A549 (cell line): Measurements from ENCODE around the gene CAMTA1. TPM values are rescaled to one million over a fixed set of nuclear protein-coding genes. Genes with fewer than 3 reads are reported as not detected.

Experiments used
- ATAC-seq, 2 experiments: fragments of 200-7000 bp in 1 of 2; fragments of >200 bp in 1 of 2; cut with Nextera tagmentation in 1 of 2; cut with Tn5 transposase in 1 of 2; 3 replicates each; pipeline versions ENCODE4 v1.8.0 to v1.9.1; 2018 to 2020; ENCODE audit warnings: mild to moderate bottlenecking in 1 of 2, moderate library complexity in 1 of 2
- CTCF ChIA-PET: fragments of 300-600 bp; sonication (Branson Sonifier 250); formaldehyde crosslinking; extraction: SDS; loops from one replicate; lab custom pipeline; 2021; ENCODE audit warnings: antibody characterized with exemption, inconsistent platforms; lab: Yijun Ruan, JAX
- POLR2A ChIA-PET: fragments of 350-600 bp; formaldehyde crosslinking; extraction: SDS; loops from one replicate; lab custom pipeline; 2021; ENCODE audit warnings: antibody characterized with exemption, inconsistent platforms; lab: Yijun Ruan, JAX
- DNase-seq, 2 experiments: peaks; one replicate each; pipeline versions ENCODE4 v3.0.0 to v3.0.0-alpha.2; 2011 to 2016; ENCODE audit warnings: low read depth in 1 of 2, low spot score in 1 of 2
- FAIRE-seq: peaks from 2 replicates; lab custom pipeline; 2011; peaks lifted over from hg19 to GRCh38; lab: Jason Lieb, UNC
- H3K27ac ChIP-seq, 2 experiments: fragments of >200 bp; sonication (Bioruptor Twin); formaldehyde crosslinking; 3 replicates each; pipeline ENCODE4 v1.5.1; 2016 to 2017
- H3K4me1 ChIP-seq: fragments of >200 bp; sonication (Bioruptor Twin); formaldehyde crosslinking; 3 replicates; pipeline ENCODE4 v1.6.1; 2016
- H3K4me2 ChIP-seq: fragments of >200 bp; sonication (Bioruptor Twin); formaldehyde crosslinking; 3 replicates; pipeline ENCODE4 v1.6.1; 2016
- H3K4me3 ChIP-seq: fragments of >200 bp; sonication (Bioruptor Twin); formaldehyde crosslinking; 3 replicates; pipeline ENCODE4 v1.5.1; 2016
- H3K9me3 ChIP-seq: fragments of >200 bp; sonication (Bioruptor Twin); formaldehyde crosslinking; 3 replicates; pipeline ENCODE4 v1.6.1; 2016
- BHLHE40 ChIP-seq: IDR thresholded peaks from 2 replicates; pipeline ENCODE4 v1.6.1; 2012; ENCODE audit warnings: low read depth, low read length, inconsistent platforms
- CBX8 ChIP-seq: fragments of 200-600 bp; sonication (generic); IDR thresholded peaks from 2 replicates; pipeline ENCODE4 v1.6.1; 2016
- CEBPB ChIP-seq, 2 experiments: fragments of >200 bp in 1 of 2; sonication (Bioruptor Twin) in 1 of 2; formaldehyde crosslinking in 1 of 2; IDR thresholded peaks; 2 replicates each; pipeline ENCODE4 v1.6.1; 2012 to 2016
- CHD2 ChIP-seq: fragments of 150-350 bp; IDR thresholded peaks from 2 replicates; pipeline ENCODE4 v1.6.1; 2014; ENCODE audit warnings: low read length; ENCODE audit not compliant: partially characterized antibody
- ESRRA ChIP-seq: fragments of 150-350 bp; IDR thresholded peaks from 2 replicates; pipeline ENCODE4 v1.6.1; 2014; ENCODE audit warnings: mild to moderate bottlenecking, low read length, borderline replicate concordance
- FOXS1 ChIP-seq: fragments of 250-450 bp; sonication (Bioruptor Pico); IDR thresholded peaks from 2 replicates; pipeline ENCODE4 v1.5.0; 2020; ENCODE audit warnings: mild to moderate bottlenecking, moderate library complexity
- HEYL ChIP-seq: fragments of 250-450 bp; sonication (Bioruptor Pico); IDR thresholded peaks from 2 replicates; pipeline ENCODE4 v1.8.0; 2021; ENCODE audit warnings: mild to moderate bottlenecking, moderate library complexity
- HMGXB4 ChIP-seq: fragments of 250-450 bp; sonication (Bioruptor Pico); IDR thresholded peaks from 2 replicates; pipeline ENCODE4 v1.5.0; 2021; ENCODE audit warnings: mild to moderate bottlenecking, moderate library complexity, borderline replicate concordance
- HOXA7 ChIP-seq: fragments of 250-450 bp; sonication (Bioruptor Pico); IDR thresholded peaks from 2 replicates; pipeline ENCODE4 v1.5.0; 2020; ENCODE audit warnings: mild to moderate bottlenecking, moderate library complexity
- HOXB13 ChIP-seq: fragments of 250-450 bp; sonication (Bioruptor Pico); IDR thresholded peaks from 2 replicates; pipeline ENCODE4 v1.5.0; 2020; ENCODE audit warnings: low read depth, mild to moderate bottlenecking, moderate library complexity
- JUNB ChIP-seq: fragments of >200 bp; sonication (Bioruptor Twin); formaldehyde crosslinking; IDR thresholded peaks from 2 replicates; pipeline ENCODE4 v1.6.1; 2016
- KDM1A ChIP-seq: fragments of 200-600 bp; sonication (generic); IDR thresholded peaks from 2 replicates; pipeline ENCODE4 v1.6.1; 2016; ENCODE audit warnings: low read depth, mild to moderate bottlenecking
- MAFK ChIP-seq: fragments of 450-650 bp; IDR thresholded peaks from 2 replicates; pipeline ENCODE4 v1.6.1; 2014; ENCODE audit not compliant: partially characterized antibody
- NFE2L2 ChIP-seq: fragments of 150-350 bp; conservative IDR thresholded peaks from 2 replicates; pipeline ENCODE4 v1.6.1; 2014; ENCODE audit warnings: low read length
- NPAS2 ChIP-seq: fragments of 250-450 bp; sonication (Bioruptor Pico); IDR thresholded peaks from 2 replicates; pipeline ENCODE4 v1.8.0; 2022; ENCODE audit warnings: mild to moderate bottlenecking, moderate library complexity, borderline replicate concordance
- NR3C1 ChIP-seq: fragments of >200 bp; sonication (Bioruptor Twin); formaldehyde crosslinking; IDR thresholded peaks from 3 replicates; pipeline ENCODE4 v1.6.1; 2017
- POLR2A ChIP-seq: IDR thresholded peaks from 2 replicates; pipeline ENCODE4 v1.6.1; 2012; ENCODE audit warnings: mild to moderate bottlenecking, low read length
- RAD21 ChIP-seq, 2 experiments: fragments of >200 bp in 1 of 2; sonication (Bioruptor Twin) in 1 of 2; formaldehyde crosslinking in 1 of 2; IDR thresholded peaks in 1 of 2; conservative IDR thresholded peaks in 1 of 2; 2 replicates in 1 of 2; 3 replicates in 1 of 2; pipeline ENCODE4 v1.6.1; 2012 to 2018; ENCODE audit warnings: inconsistent platforms in 1 of 2
- RARB ChIP-seq: fragments of 250-450 bp; sonication (Bioruptor Pico); IDR thresholded peaks from 2 replicates; pipeline ENCODE4 v1.8.0; 2021; ENCODE audit warnings: mild to moderate bottlenecking, moderate library complexity
- RCOR1 ChIP-seq: fragments of 150-350 bp; IDR thresholded peaks from 2 replicates; pipeline ENCODE4 v1.6.1; 2014; ENCODE audit warnings: antibody characterized with exemption, low read length, low read depth
- RFX5 ChIP-seq: fragments of 450-650 bp; IDR thresholded peaks from 2 replicates; pipeline ENCODE4 v1.7.1; 2014; ENCODE audit warnings: antibody characterized with exemption, mild to moderate bottlenecking, moderate library complexity
- RNF2 ChIP-seq: fragments of 200-600 bp; sonication (generic); IDR thresholded peaks from 2 replicates; pipeline ENCODE4 v1.6.1; 2016; ENCODE audit warnings: low read depth, mild to moderate bottlenecking, antibody characterized with exemption, moderate library complexity, borderline replicate concordance
- SMC3 ChIP-seq: fragments of >200 bp; sonication (Bioruptor Twin); formaldehyde crosslinking; IDR thresholded peaks from 3 replicates; pipeline ENCODE4 v1.6.1; 2018; ENCODE audit warnings: inconsistent platforms
- TFCP2L1 ChIP-seq: fragments of 250-450 bp; sonication (Bioruptor Pico); IDR thresholded peaks from 2 replicates; pipeline ENCODE4 v1.5.0; 2021; ENCODE audit warnings: mild to moderate bottlenecking
- ZNF302 ChIP-seq: fragments of 250-450 bp; sonication (Bioruptor Pico); IDR thresholded peaks from 2 replicates; pipeline ENCODE4 v1.9.0; 2021; ENCODE audit warnings: inconsistent platforms, mild to moderate bottlenecking, moderate library complexity
- WGBS: methylation state at CpG from one replicate; pipeline ENCODE4 v1.1.6; 2017; ENCODE audit errors: missing lambda C conversion rate; 5-methylcytosine and 5-hydroxymethylcytosine counted together
- polyA plus RNA-seq, 4 experiments: library from polyadenylated mRNA; depleted of rRNA in 3 of 4; stranded (reverse); fragments of >200 nt; fragmentation: RNase III in 1 of 4; extraction: RNeasy Plus Mini Kit Qiagen cat#74134 plus additional on column Dnase treatment in 1 of 4; gene quantifications; 2 replicates in 3 of 4; 3 replicates in 1 of 4; pipeline ENCODE4 v1.2.3, GENCODE V29; 2011 to 2017
- TF ChIP-seq, protein P1 (sequence below): fragments of 450-650 bp; IDR thresholded peaks from 2 replicates; pipeline ENCODE4 v1.6.1; 2014; ENCODE audit warnings: antibody characterized with exemption
- TF ChIP-seq, protein P2 (sequence below): IDR thresholded peaks from 2 replicates; pipeline ENCODE4 v1.6.1; 2012
- TF ChIP-seq, protein P3 (sequence below): fragments of 150-350 bp; IDR thresholded peaks from 2 replicates; pipeline ENCODE4 v1.6.1; 2014; ENCODE audit warnings: low read depth, mild to moderate bottlenecking, low read length
- TF ChIP-seq, protein P4 (sequence below): fragments of 250-450 bp; sonication (Bioruptor Pico); IDR thresholded peaks from 2 replicates; pipeline ENCODE4 v1.5.0; 2020; ENCODE audit warnings: low read depth, mild to moderate bottlenecking, moderate library complexity

The CAMTA1 gene
- polyA plus RNA-seq, 2 of the 4 experiments (the other 2 are of a cell fraction): 58.8 to 75.0 TPM

GRCh38 chr1:7177021-7177420, 391.8 kb downstream of the CAMTA1 start (continued):
- no peak for TF ChIP-seq CHD2
- no peak for TF ChIP-seq RCOR1
- TF ChIP-seq FOXS1 (CRISPR knock-in tag): no peak
- TF ChIP-seq, protein P1, sequence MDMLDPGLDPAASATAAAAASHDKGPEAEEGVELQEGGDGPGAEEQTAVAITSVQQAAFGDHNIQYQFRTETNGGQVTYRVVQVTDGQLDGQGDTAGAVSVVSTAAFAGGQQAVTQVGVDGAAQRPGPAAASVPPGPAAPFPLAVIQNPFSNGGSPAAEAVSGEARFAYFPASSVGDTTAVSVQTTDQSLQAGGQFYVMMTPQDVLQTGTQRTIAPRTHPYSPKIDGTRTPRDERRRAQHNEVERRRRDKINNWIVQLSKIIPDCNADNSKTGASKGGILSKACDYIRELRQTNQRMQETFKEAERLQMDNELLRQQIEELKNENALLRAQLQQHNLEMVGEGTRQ: no peak
- no peak for TF ChIP-seq MAFK

DNA sequence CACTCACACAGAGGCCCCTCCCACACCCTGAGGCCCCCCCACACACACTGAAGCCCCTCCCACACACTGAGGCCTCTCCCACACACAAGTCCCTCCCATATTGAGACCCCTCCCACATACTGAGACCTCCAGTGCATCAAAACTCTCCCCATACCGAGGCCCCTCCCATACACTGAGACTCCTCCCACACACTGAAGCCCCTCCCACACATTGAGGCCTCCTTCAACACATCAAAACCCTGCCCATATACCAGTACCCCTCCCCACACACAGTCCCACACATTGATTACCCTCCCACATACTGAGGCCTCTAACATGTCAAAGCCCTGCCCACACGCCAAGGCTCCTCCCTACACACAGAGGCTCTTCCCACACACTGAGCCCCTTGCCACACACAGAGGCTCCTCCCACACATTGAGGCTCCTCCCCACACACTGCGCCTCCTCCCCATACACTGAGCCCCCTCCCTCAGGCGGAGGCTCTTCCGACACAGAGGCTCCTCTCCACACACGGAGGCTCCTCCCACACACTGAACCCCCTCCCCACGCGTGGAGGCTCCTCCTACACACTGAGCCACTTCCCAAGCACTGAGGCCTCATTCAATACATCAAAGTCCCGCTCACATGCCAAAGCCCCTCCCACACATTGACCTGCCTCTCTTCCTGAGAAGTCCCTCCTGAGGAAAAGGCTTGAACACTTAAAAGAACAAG, 392.3 kb downstream of the CAMTA1 start:
- Histone ChIP-seq H3K27ac (no peak overlapping the region), H3K4me1 (no peaks in the 10 kb centered on the region), H3K4me3 (no peak overlapping the region), H3K4me2 (no peak overlapping the region), H3K9me3 (peaks cover 21% of the 10 kb centered on the region)
- no peak for TF ChIP-seq CEBPB (IDR thresholded peaks at IDR 0.05)
- TF ChIP-seq KDM1A: no peak
- TF ChIP-seq HOXB13 (CRISPR knock-in tag): no peak
- TF ChIP-seq ESRRA: no peak
- no peak for TF ChIP-seq POLR2A
- no peak for TF ChIP-seq NPAS2 (CRISPR knock-in tag)
- no peak for TF ChIP-seq BHLHE40
- no peak for TF ChIP-seq SMC3
- TF ChIP-seq RFX5: no peak
- no peak for TF ChIP-seq CBX8
- no peak for TF ChIP-seq MAFK
- no peak for TF ChIP-seq JUNB
- TF ChIP-seq, protein P2, sequence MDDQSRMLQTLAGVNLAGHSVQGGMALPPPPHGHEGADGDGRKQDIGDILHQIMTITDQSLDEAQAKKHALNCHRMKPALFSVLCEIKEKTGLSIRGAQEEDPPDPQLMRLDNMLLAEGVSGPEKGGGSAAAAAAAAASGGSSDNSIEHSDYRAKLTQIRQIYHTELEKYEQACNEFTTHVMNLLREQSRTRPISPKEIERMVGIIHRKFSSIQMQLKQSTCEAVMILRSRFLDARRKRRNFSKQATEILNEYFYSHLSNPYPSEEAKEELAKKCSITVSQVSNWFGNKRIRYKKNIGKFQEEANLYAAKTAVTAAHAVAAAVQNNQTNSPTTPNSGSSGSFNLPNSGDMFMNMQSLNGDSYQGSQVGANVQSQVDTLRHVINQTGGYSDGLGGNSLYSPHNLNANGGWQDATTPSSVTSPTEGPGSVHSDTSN: no peak
- no peak for TF ChIP-seq HMGXB4
- TF ChIP-seq NR3C1: no peak
- FAIRE-seq (no peak), DNase-seq (no peak), ATAC-seq (no peak)
- ChIA-PET CTCF (no interaction called here), POLR2A (no interaction called here)
- 75% methylated on average over 7 of the region's 9 CpGs for WGBS

- ATAC-seq: no peak
- POLR2A ChIA-PET: no interaction called here
- H3K9me3 ChIP-seq: peaks cover 21% of the 10 kb centered on the region
Measured at GRCh38 chr1:7178336-7178735, 393.1 kb downstream of the CAMTA1 start.

More at GRCh38 chr1:7178336-7178735, 393.1 kb downstream of the CAMTA1 start:
- WGBS: 64% methylated on average over 4 of the region's 4 CpGs
- no peak for DNase-seq
- CTCF ChIA-PET: no interaction called here
- no peak overlapping the region for H3K27ac ChIP-seq
- TF ChIP-seq NFE2L2 (no peak), MAFK (no peak), HOXA7 (CRISPR knock-in tag) (no peak), TFCP2L1 (CRISPR knock-in tag) (no peak), ZNF302 (CRISPR knock-in tag) (no peak), ESRRA (no peak), RNF2 (no peak), RARB (CRISPR knock-in tag) (no peak), HEYL (no peak), NPAS2 (CRISPR knock-in tag) (no peak), RAD21 (conservative IDR thresholded peaks at IDR 0.05 in 1 of 2, IDR thresholded peaks at IDR 0.05 in 1 of 2) (no peak)
- TF ChIP-seq, protein P1: no peak
- TF ChIP-seq, protein P3, sequence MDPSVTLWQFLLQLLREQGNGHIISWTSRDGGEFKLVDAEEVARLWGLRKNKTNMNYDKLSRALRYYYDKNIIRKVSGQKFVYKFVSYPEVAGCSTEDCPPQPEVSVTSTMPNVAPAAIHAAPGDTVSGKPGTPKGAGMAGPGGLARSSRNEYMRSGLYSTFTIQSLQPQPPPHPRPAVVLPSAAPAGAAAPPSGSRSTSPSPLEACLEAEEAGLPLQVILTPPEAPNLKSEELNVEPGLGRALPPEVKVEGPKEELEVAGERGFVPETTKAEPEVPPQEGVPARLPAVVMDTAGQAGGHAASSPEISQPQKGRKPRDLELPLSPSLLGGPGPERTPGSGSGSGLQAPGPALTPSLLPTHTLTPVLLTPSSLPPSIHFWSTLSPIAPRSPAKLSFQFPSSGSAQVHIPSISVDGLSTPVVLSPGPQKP: no peak
- TF ChIP-seq, protein P4, sequence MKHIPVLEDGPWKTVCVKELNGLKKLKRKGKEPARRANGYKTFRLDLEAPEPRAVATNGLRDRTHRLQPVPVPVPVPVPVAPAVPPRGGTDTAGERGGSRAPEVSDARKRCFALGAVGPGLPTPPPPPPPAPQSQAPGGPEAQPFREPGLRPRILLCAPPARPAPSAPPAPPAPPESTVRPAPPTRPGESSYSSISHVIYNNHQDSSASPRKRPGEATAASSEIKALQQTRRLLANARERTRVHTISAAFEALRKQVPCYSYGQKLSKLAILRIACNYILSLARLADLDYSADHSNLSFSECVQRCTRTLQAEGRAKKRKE (CRISPR knock-in tag): no peak
- TF ChIP-seq, all 56 proteins: peak for 0
- Histone ChIP-seq H3K4me2 (no peak overlapping the region), H3K4me1 (no peaks in the 10 kb centered on the region), H3K4me3 (no peak overlapping the region)
- FAIRE-seq: no peak
